GM19193 (cell line): Measurements from ENCODE around the gene APOL2.
A peak's percentile ranks its signal among the peaks of the same experiment; 100 is the strongest.

Experiments used
- POLR2A ChIP-seq: IDR thresholded peaks from 4 replicates; pipeline ENCODE4 v1.6.1; 2011; ENCODE audit not compliant: insufficient read depth, insufficient read length; ENCODE audit errors: extremely low read depth

Gene APOL2, protein sequence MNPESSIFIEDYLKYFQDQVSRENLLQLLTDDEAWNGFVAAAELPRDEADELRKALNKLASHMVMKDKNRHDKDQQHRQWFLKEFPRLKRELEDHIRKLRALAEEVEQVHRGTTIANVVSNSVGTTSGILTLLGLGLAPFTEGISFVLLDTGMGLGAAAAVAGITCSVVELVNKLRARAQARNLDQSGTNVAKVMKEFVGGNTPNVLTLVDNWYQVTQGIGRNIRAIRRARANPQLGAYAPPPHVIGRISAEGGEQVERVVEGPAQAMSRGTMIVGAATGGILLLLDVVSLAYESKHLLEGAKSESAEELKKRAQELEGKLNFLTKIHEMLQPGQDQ

DNA sequence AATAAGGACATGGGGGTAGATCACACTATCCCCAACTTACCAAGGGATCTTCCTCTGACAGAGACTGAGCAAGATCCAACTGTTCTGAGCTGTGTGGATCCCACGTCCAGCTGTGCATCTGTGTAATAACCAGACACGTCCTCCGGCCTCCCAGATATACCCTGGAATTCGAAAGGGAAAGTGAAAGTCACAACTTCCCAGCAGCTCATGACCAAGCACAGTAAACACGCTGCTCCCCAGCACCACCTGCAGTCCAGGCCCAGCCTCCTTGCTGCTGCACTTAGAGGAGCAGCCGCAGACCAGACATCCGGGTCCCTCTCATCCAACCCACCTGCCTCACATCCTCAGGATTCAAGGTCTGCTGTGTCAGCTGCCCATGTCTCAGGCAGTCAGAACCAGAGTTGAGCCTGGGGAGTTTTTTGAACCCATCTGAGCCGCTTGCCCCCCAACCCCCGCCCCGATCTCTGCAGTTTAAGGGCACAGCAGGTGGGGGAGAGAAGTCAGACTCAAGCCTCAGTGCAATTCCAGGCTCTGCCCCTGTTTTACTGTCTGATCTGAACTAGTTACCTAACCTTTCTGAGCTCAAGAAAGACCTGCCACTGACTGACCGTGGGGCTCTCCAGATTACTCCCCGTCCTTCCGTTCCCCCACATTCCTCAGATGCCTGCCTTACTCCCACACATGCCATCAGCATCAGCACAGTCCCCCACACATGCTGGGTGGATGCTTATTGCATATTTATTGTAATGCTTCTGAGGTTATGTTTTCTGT lies at the start of gene APOL2:
Gene APOL2 (minus strand): TSS at position 127 of the 771 bp plus-strand sequence. CDS start 6,365 bp downstream, outside the sequence.
- TF ChIP-seq POLR2A = peak; percentile 60

DNA sequence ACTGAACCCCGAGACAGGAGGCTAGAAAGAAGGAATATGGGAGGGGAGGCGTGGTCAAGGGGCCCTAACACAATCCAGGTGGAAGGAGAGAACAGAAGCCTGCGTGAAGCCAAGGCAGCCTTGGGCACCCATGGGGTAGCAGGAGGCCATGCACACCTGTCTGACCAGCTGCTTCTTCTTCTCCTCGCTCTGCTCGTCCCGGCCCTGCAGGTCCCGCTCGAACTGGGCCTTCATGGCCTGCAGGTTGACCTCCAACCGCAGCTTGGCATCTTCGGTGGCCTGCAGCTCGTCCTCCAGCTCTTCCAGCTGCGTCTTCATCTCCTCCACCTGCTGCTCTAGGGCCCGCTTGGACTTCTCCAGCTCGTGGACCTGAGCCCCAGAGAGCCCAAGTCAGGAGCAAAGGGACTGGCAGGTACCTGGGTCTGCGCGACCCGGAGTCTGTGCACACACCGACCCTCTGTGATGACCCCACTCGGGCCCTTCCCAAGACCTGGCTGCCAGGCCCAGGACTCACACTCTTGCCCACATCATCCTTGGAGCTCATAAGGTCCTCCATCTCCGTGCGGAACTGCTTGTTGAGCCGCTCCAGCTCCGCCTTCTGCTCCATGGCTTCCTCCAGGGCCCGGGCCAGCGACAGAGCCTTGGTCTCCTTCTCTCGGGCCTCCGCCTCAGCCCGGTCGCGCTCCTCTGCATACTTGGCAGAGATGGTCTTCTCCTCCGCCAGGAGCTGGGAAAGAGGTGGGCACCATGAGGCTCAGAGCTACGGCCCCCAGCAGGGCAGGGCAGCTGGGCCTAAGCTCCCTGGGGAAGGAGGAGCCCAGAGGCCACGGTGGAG lies 49.5 kb upstream of the APOL2 start:
- TF ChIP-seq POLR2A = no peak

DNA sequence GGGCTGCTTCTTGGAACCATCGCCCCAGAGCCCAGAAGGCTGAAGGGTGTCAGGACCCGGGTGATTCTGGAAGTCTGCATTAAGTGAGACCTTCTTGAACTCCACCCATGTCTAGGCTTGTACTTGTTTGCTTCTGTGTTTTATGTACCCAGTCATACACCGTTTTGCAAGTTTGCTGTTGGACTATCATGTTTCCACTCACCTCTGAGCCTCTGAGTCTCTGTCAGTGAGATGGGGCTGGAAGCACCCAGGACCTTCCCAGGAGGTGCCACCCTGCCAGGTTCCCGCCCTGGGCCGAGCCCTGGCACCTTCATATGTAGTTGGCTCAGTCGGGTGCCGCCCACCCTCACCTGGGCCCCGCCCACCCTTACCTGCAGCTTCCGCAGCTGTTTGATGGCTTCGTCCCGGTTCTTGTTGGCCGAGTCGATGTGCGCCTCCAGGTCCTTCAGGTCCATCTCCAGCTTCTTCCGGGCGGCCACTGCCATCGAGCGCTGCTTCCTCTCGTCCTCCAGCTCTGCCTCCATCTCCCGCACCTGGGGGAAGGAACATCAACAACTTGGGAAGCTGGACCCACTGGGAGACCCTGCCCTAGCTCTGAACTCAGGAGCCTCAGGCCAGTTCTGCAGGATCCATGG lies 48.7 kb upstream of the APOL2 start:
- no peak for TF ChIP-seq POLR2A

DNA sequence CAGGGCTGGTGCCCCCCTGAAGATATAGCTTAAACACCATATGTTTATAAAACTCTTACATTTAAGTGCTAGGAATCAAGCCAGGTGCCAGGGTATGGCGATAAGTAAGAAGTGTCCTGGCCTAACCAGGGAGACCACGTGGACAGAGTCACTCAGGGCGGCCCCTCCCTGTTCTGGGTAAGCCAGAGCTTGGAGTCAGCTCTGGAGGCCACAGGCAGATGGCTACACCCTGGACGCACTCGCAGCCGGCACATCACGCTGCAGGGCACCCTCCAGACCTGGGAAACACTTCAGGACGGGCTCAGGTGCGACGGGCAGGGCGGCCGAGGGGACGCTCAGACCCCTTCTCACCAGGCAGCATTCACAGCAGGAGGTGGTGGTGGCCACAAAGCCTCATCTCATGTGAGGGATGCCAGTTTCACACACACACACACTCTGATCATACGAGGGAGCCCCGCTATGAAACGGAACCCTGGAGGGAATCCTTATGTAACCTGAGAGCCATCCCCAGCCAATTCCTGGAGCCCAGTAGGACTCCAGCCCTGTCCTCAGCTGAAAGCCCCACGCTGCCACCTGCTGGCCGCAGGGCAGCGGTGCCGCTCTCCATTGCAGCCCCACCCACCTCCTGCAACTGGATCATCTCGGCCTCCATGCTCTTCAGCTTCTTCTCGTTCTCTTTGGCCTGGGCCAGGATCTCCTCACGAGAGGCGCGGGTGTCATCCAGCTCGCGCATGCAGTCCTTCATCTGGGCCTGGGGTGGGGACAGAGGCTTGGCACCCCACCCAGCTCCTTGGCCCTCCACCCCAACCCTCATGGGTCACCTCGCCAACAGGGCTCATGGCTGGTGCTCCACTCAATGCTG lies 47.0 kb upstream of the APOL2 start:
- TF ChIP-seq POLR2A = no peak

DNA sequence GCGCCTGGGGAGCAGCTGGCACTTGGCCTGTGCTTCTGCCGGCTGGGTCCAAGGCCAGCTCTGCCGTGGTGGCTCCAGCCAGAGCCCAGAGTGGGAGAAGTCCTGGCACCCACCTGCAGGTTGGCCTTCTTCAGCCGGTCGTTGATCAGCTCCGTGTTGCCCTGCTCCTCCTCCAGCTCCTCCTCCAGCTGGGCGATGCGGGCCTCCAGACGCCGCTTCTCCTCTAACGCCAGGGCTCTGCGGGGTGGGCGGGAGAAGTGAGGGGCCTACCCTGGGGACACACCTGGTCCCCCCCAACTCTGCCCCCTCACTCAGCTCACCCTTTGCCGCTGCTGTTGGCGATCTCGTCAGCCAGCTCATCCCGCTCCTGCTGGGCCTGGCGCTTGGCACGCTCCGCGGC lies 46.2 kb upstream of the APOL2 start:
- no peak for TF ChIP-seq POLR2A

DNA sequence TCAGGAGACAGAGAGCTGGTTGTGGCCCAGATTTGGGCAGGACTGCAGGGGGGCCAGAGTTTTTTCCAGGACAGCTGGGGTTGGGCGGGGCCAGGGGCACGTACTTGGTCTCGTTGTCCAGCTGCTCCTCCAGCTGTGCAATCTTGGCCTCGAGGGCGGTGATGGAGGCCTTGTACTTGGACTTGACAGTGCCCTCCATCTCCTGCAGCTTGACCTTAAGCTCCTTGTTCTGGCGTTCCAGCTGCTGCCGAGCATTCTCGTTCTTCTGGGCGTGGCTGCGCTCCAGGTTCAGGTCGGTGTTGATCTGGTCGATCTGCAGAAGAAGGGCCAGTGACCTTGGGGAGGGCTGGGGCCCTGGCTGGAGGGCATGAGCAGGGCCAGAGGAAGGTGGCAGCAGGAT lies 45.7 kb upstream of the APOL2 start:
- no peak for TF ChIP-seq POLR2A

DNA sequence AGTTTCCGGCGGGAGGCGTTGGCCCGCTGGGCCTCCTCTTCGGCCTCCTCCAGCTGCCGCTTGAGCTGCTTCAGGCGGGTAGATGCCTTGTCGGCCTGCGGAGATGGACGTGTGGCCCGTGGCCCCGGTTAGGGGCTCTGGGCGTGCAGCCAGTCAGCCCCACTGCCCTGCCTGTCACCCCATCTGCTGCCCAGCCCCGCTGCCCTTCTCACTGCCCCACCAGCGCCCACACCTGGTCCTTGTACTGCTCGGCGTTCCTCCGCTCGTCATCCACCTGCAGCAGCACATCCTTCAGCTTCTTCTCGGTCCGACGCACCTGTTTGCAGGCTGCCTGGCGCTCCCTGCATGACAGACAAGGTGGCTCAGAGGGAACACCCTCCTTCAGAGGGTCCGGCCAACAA lies 44.8 kb upstream of the APOL2 start:
- no peak for TF ChIP-seq POLR2A

DNA sequence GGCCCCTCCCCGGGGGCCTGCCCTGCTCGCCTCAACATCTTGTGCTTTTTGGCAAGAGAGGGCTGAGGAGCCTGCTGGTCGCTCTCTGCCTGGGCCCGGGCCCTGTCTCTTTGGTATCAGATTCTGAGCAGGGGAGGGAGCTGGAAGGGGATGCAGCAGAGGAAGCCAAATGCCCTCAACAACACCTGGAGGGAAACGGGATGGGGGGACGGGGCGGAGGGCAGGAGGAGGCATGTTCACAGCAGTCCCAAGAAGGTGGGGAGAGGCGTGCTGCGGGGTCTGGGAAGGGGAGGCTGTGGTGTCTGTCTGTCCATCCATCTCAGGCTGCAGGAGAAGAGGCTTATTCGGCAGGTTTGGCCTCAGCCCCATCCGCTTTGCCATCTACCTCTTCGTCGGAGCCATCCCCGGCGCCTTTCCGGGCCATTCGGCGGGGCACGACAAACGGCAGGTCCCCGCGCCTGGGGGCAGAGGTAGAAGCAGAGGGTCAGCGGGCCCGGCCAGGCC lies 43.1 kb upstream of the APOL2 start:
- no peak for TF ChIP-seq POLR2A

DNA sequence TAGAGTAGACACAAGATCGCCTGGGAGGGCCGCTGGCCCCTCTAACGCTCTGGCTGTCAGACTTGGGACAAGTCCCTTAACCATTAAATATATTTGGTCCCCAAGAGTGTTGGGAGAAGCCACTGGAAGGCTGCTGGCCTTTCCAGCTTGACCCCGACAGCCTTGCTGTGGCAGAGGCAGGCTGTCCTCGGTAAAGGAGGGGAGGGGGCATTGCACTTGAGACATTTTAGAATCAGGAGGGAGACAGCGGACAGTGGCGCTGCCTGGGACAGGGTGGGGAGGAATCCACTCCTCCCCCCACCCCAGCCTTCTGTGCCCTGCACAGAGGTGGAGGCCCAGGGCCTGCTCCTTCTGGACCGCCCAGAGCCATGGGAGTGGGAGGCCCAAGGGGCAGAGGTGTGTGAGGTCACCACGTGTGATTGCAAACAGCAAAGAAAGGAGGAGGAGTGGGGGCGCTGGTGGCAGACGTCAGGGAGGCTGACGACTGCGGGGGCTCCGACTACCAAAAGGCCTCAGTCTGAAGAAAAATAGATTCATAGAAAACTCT lies 42.5 kb upstream of the APOL2 start:
- no peak for TF ChIP-seq POLR2A

DNA sequence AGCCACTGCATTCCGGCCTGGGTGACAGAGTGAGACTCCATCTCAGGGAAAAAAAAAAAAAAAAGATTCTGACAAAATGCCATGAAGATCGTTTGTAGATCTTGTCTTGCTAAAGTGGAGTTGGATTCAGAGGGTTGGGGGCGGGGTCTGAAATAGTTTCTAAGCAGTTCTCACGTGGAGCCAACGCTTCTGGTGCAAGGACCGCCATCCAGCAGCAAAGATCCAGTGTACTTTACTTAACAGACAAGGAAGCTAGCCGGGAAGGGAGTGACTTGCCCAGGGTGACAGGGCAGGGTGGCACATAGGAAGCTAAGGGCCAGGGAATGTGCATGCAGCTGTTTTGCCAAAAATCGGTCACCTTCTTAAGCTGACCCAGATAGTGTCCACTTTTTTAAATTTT lies 41.1 kb upstream of the APOL2 start:
- TF ChIP-seq POLR2A = no peak

DNA sequence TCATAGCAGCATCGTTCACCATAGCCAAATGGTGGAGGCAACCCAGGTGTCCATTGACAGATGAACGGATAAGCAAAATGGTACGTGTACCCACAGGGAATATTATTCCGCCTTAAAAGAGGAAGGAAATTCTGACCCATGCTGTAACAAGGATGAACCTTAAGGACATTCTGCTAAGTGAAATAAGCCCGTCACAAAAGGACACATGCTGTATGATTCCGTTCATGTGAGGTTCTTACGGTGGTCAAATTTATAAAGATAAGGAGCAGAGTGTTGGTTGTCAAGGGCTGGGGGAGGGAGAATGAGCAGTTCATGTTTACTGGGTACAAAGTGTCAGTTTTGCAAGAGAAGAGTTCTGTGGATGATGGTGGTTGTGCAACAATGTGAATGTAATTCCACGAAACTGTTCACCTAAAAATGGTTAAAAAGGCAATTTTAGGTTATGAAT lies 39.9 kb upstream of the APOL2 start:
- TF ChIP-seq POLR2A = no peak

DNA sequence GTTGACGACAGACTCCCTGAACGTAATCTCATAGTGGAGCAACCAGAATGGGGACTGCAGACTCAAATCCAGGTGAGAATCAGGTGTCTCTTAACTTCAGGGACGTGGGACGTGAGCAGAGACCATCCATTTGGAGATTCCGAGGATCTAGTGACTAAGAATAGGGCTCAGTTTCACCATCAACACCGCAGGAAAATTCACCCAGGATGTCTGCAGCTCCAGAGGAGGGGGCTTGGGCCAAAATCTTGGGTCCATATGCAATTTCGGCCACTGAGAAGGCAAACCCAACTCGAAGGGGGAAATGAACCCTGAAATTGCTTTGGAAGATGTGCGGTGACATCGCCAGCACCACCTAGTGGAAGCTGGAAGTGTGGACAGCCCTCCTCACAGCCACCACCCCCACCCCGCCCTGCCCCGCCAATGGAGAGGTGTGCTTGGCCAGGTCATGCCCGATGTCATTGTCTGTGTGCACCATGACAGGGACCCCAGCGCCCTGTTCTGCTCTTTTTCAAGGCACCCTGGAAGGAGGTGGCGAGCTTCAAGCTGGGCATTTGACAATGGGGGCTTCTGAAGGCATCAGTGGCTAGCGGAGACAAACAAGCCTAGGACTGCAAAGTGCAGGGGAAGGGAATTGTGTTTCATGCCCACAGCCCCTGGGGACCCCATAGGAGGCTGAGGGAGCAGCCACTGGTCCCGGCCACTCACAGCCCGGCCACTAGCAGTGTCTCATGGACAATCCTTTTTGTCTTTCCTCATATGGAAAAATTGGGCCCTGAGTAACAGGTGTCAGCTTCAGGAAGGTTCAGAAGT lies 38.4 kb upstream of the APOL2 start:
- peak; percentile 51 for TF ChIP-seq POLR2A

DNA sequence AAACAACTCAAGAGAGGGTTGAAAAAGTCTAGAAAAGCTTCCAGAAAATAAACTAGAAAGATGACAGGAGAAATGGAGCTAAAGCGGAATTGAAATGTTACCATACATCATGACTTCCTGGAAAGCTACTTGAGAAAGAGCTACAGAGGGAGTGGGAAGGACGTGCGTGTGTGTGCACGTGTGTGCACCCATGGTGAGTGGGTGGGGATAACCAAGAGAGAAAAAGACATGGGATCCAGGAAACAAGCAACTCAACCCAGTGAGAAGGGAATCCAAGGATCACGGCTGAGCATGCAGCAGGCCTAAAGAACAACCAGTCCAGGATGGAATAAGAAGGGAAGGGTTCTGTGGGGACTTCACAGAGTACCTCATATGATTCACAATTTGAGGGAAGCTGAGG lies 35.2 kb upstream of the APOL2 start:
- TF ChIP-seq POLR2A = no peak

DNA sequence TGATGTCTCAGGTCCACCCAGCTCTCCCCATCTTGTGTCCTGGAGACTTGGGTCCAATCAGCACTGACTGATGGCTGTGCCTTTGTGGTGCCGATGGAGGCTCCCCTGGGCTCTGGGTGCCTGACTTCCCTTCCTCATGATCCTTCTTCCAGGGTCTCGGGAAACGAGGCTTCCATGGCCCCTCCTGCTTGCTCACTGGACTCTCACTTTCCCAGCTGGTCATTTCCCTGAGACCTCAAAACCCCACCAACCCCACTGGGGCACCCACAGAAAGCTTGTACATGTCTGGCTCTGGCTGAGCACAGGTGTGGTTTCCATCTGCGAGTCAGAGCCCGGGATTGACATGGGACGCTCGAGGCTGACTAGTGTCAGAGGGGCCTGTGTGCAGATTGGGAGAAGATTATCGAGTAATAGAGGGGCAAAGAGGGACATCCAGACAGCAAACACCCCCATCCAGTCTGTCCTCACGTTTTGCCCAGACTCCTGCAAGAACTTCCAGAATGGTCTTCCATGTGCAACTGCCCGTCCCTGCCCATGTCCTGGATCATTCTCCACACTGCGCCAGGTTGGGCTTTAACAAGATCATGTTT lies 28.7 kb upstream of the APOL2 start:
- no peak for TF ChIP-seq POLR2A
